Fibroblast of lung (primary cell): ENCODE measurements around the gene SIRPG.

ENCODE experiments used
- EZH2 ChIP-seq: IDR thresholded peaks from 2 replicates; pipeline ENCODE4 v1.5.1; 2012; ENCODE audit warnings: low read length, control low read depth, mild to moderate bottlenecking; ENCODE audit errors: missing control alignments
- TF ChIP-seq, protein P1 (sequence below), 2 donors: IDR thresholded peaks in 1 of 2; conservative IDR thresholded peaks in 1 of 2; 1 replicate in 1 of 2; 2 replicates in 1 of 2; pipeline ENCODE4 v1.5.1; 2011 to 2012; ENCODE audit warnings: low read length in 2 of 2, control low read depth in 1 of 2, inconsistent platforms in 1 of 2, low read depth in 1 of 2, mild to moderate bottlenecking in 1 of 2

DNA sequence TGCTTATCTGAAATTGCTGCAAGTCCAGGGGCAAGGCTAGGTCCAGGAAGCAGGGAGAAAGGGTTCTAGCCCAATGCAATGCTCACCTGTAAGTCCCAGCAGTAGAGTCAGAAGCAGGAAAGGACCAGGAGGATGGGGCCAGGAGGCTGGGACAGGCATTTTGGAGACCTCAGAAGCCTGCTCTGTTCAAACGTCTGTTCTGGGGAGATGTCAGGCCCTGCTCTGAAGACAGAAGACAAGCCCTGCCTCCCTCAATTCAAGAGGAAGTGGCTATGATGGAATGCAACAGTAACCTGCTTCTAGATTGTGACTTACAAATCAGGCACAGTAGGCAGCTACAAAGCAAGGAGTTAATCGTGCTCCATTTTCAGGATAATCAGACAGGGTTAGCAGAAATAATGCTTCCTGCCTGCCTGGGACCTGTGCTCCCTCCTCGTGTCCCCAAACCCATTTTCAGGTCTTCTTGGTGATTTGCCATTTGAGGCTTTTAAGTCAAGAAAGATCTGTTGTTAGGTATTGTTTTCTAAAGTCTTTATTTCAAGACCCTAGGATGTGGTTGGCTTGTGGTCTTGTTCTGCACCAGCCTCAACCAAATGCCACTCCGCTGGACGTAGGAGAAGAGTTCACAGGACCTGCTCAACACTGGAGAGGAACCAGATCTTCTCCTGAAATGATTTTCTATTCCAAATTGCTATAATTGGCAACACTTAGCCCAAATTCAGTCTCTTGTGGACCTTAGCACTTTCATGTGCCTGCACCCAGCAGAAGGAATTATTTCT is at the start of gene SIRPG:
- TF ChIP-seq, protein P1, sequence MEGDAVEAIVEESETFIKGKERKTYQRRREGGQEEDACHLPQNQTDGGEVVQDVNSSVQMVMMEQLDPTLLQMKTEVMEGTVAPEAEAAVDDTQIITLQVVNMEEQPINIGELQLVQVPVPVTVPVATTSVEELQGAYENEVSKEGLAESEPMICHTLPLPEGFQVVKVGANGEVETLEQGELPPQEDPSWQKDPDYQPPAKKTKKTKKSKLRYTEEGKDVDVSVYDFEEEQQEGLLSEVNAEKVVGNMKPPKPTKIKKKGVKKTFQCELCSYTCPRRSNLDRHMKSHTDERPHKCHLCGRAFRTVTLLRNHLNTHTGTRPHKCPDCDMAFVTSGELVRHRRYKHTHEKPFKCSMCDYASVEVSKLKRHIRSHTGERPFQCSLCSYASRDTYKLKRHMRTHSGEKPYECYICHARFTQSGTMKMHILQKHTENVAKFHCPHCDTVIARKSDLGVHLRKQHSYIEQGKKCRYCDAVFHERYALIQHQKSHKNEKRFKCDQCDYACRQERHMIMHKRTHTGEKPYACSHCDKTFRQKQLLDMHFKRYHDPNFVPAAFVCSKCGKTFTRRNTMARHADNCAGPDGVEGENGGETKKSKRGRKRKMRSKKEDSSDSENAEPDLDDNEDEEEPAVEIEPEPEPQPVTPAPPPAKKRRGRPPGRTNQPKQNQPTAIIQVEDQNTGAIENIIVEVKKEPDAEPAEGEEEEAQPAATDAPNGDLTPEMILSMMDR (conservative IDR thresholded peaks at IDR 0.05 in 1 of 2, IDR thresholded peaks at IDR 0.05 in 1 of 2; ENCODE audit: low read depth in 1 of 2, low read length in 2 of 2), result no peak
- no peak for TF ChIP-seq EZH2
